ENCODE results near the gene PRXL2B. TPM values are rescaled to one million over a fixed set of nuclear protein-coding genes. Genes with fewer than 3 reads are reported as not detected.
"Not testable (repeated sequence)": the region's sequence is repeated elsewhere in the genome, so short reads cannot be mapped to it uniquely, and the experiment has no call there.

PRXL2B gene
- total RNA-seq, 4 donors from 2014 or later = 33.7 to 101 (median 50.1) TPM

- TF ChIP-seq EP300 (IDR thresholded peaks at IDR 0.05; ENCODE audit: low read depth) = no peak
- no peak for TF ChIP-seq POLR2A (IDR thresholded peaks at IDR 0.05)
- TF ChIP-seq POLR2AphosphoS5 (IDR thresholded peaks at IDR 0.05) = no peak
- in situ Hi-C loops (cut with MboI; ENCODE audit: low pct_ligation_motif_present in 1 of 4, low pct_unique_long_range_greater_than_20kb in 1 of 4, low sequenced_read_pairs in 3 of 4) = no loop called here
Observed at GRCh38 chr1:2623571-2624337, 37.2 kb downstream of the PRXL2B start.

GRCh38 chr1:2624735-2625300 is 38.2 kb downstream of the PRXL2B start:
- no peak for TF ChIP-seq EP300 (IDR thresholded peaks at IDR 0.05; ENCODE audit: low read depth)
- no peak for TF ChIP-seq CTCF (IDR thresholded peaks at IDR 0.05)
- no peak for TF ChIP-seq POLR2AphosphoS5 (IDR thresholded peaks at IDR 0.05)
- TF ChIP-seq POLR2A (IDR thresholded peaks at IDR 0.05) = no peak
- WGBS, 2 donors (ENCODE audit: low coverage in 1 of 2) = 83 to 93% methylated on average over 7 to 13 of the region's 13 CpGs
- in situ Hi-C loops (cut with MboI; ENCODE audit: low pct_ligation_motif_present in 1 of 4, low pct_unique_long_range_greater_than_20kb in 1 of 4, low sequenced_read_pairs in 3 of 4) = loop anchor here in 1 of 4 donors (25.0 kb wide), 1 partner anchor 213 kb away; the partner anchor contains the start of gene PEX10

More at GRCh38 chr1:2623571-2624337, 37.2 kb downstream of the PRXL2B start:
- Histone ChIP-seq H3K27ac (no peak overlapping the region), H3K4me3 (no peak overlapping the region), H3K27me3 (peaks cover 62% of the 10 kb centered on the region), H3K9me3 (no peaks in the 10 kb centered on the region), H3K36me3 (no peaks in the 10 kb centered on the region), H3K4me1 (peaks cover 0 to 4% (median 0%) of the 10 kb centered on the region in 4 donors)
- WGBS, 2 donors (ENCODE audit: low coverage in 1 of 2) = 82 to 100% methylated on average over 1 to 12 of the region's 12 CpGs
- no peak for DNase-seq
- intact Hi-C loops (cut with DNase I; ENCODE audit: low total_unique reads) = no loop called here

GRCh38 chr1:2625311-2625710 is 38.7 kb downstream of the PRXL2B start:
- Histone ChIP-seq H3K4me3 (no peak overlapping the region), H3K4me1 (peaks cover 0 to 5% (median 2%) of the 10 kb centered on the region in 4 donors), H3K9me3 (no peaks in the 10 kb centered on the region), H3K27ac (no peak overlapping the region), H3K36me3 (no peaks in the 10 kb centered on the region), H3K27me3 (peaks cover 70% of the 10 kb centered on the region)
- DNase-seq = no peak
- intact Hi-C loops (cut with DNase I; ENCODE audit: low total_unique reads) = no loop called here
- in situ Hi-C loops (cut with MboI; ENCODE audit: low pct_ligation_motif_present in 1 of 4, low pct_unique_long_range_greater_than_20kb in 1 of 4, low sequenced_read_pairs in 3 of 4) = loop anchor here in 1 of 4 donors (25.0 kb wide), 1 partner anchor 213 kb away; the partner anchor contains the start of gene PEX10
- 80 to 93% methylated on average over 1 to 10 of the region's 10 CpGs for WGBS, 2 donors (ENCODE audit: low coverage in 1 of 2)
- TF ChIP-seq POLR2A (IDR thresholded peaks at IDR 0.05) (no peak), EP300 (IDR thresholded peaks at IDR 0.05; ENCODE audit: low read depth) (no peak), CTCF (IDR thresholded peaks at IDR 0.05) (no peak), POLR2AphosphoS5 (IDR thresholded peaks at IDR 0.05) (no peak)

More at GRCh38 chr1:2624735-2625300, 38.2 kb downstream of the PRXL2B start:
- DNase-seq = no peak
- Histone ChIP-seq H3K4me3 (no peak overlapping the region), H3K27me3 (peaks cover 68% of the 10 kb centered on the region), H3K9me3 (no peaks in the 10 kb centered on the region), H3K36me3 (no peaks in the 10 kb centered on the region), H3K4me1 (peaks cover 0 to 5% (median 2%) of the 10 kb centered on the region in 4 donors), H3K27ac (no peak overlapping the region)
- intact Hi-C loops (cut with DNase I; ENCODE audit: low total_unique reads) = no loop called here

GRCh38 chr1:2625748-2626147 is 39.2 kb downstream of the PRXL2B start:
- H3K27me3 ChIP-seq = peaks cover 65% of the 10 kb centered on the region
- H3K4me3 ChIP-seq; H3K27ac ChIP-seq; H3K9me3 ChIP-seq; DNase-seq; H3K4me1 ChIP-seq; H3K36me3 ChIP-seq; intact Hi-C loops (cut with DNase I; ENCODE audit: low total_unique reads): not testable (repeated sequence)
- in situ Hi-C loops (cut with MboI; ENCODE audit: low pct_ligation_motif_present in 1 of 4, low pct_unique_long_range_greater_than_20kb in 1 of 4, low sequenced_read_pairs in 3 of 4) = loop anchor here in 1 of 4 donors (25.0 kb wide), 1 partner anchor 213 kb away; the partner anchor contains the start of gene PEX10
- 0 to 61% methylated on average over 1 to 7 of the region's 7 CpGs for WGBS, 2 donors (ENCODE audit: low coverage in 1 of 2)

GRCh38 chr1:2627746-2628145 is 41.2 kb downstream of the PRXL2B start:
- Histone ChIP-seq H3K9me3 (no peaks in the 10 kb centered on the region), H3K36me3 (no peaks in the 10 kb centered on the region), H3K27me3 (peaks cover 71% of the 10 kb centered on the region), H3K4me3 (no peak overlapping the region), H3K4me1 (peaks cover 3 to 19% (median 16%) of the 10 kb centered on the region in 4 donors), H3K27ac (no peak overlapping the region)
- 10 to 18% methylated on average over 3 to 6 of the region's 6 CpGs for WGBS, 2 donors (ENCODE audit: low coverage in 1 of 2)
- intact Hi-C loops (cut with DNase I; ENCODE audit: low total_unique reads) (no loop called here), in situ Hi-C loops (cut with MboI; ENCODE audit: low pct_ligation_motif_present in 1 of 4, low pct_unique_long_range_greater_than_20kb in 1 of 4, low sequenced_read_pairs in 3 of 4) (loop anchor here in 1 of 4 donors (25.0 kb wide), 1 partner anchor 215 kb away; the partner anchor contains the start of gene PEX10)
- no peak for TF ChIP-seq POLR2A (IDR thresholded peaks at IDR 0.05)
- TF ChIP-seq EP300 (IDR thresholded peaks at IDR 0.05; ENCODE audit: low read depth) = no peak
- TF ChIP-seq CTCF (IDR thresholded peaks at IDR 0.05) = no peak
- TF ChIP-seq POLR2AphosphoS5 (IDR thresholded peaks at IDR 0.05) = no peak
- no peak for DNase-seq

All from transverse colon (tissue), 4 donors.